OCI-LY1 (cell line): ENCODE data around the gene MAP2.

Experiments used
- H2AFZ ChIP-seq: fragments of 200-600 bp; sonication (generic), shearing (Covaris generic); 2 replicates; pipeline ENCODE4 v1.6.0; 2014; ENCODE audit warnings: antibody characterized with exemption, mild to moderate bottlenecking, low read length
- H3F3A ChIP-seq: fragments of 200-600 bp; sonication (generic), shearing (Covaris generic); 2 replicates; pipeline ENCODE4 v1.6.0; 2014; ENCODE audit warnings: mild to moderate bottlenecking, antibody characterized with exemption, low read length, moderate library complexity; ENCODE audit not compliant: insufficient read depth
- H3K27ac ChIP-seq: fragments of 200-600 bp; sonication (generic); 2 replicates; pipeline ENCODE4 v1.5.1; 2014; ENCODE audit warnings: low read length, mixed run types, mild to moderate bottlenecking, low read depth; ENCODE audit not compliant: poor library complexity, severe bottlenecking
- H3K27me3 ChIP-seq: fragments of 200-600 bp; sonication (generic); 2 replicates; pipeline ENCODE4 v1.6.0; 2014; ENCODE audit warnings: antibody characterized with exemption, mild to moderate bottlenecking, low read length, moderate library complexity; ENCODE audit not compliant: insufficient read depth
- H3K36me3 ChIP-seq: fragments of 200-600 bp; sonication (generic); 2 replicates; pipeline ENCODE4 v1.6.1; 2014; ENCODE audit warnings: mild to moderate bottlenecking, antibody characterized with exemption, low read length, moderate library complexity, mixed read lengths; ENCODE audit not compliant: insufficient read depth
- H3K4me1 ChIP-seq: fragments of 200-600 bp; sonication (generic); 2 replicates; pipeline ENCODE4 v1.5.1; 2014; ENCODE audit warnings: mild to moderate bottlenecking, low read length, moderate library complexity; ENCODE audit not compliant: insufficient read depth, severe bottlenecking
- H3K4me2 ChIP-seq: fragments of 200-600 bp; sonication (generic), shearing (Covaris generic); 2 replicates; pipeline ENCODE4 v1.6.1; 2014; ENCODE audit warnings: low read length
- H3K4me3 ChIP-seq: fragments of 200-600 bp; sonication (generic); 2 replicates; pipeline ENCODE4 v1.5.1; 2014; ENCODE audit warnings: low read length, low read depth, mild to moderate bottlenecking, mixed read lengths; ENCODE audit not compliant: poor library complexity, severe bottlenecking
- H3K79me2 ChIP-seq: fragments of 200-600 bp; shearing (Covaris generic); 2 replicates; pipeline ENCODE4 v1.6.1; 2016; ENCODE audit warnings: mixed run types, low read length, mixed read lengths; ENCODE audit not compliant: insufficient read depth
- H3K9ac ChIP-seq: fragments of 200-600 bp; sonication (generic), shearing (Covaris generic); 2 replicates; pipeline ENCODE4 v1.6.1; 2014; ENCODE audit warnings: mild to moderate bottlenecking, low read length, mixed read lengths
- H3K9me2 ChIP-seq: fragments of 200-600 bp; sonication (generic), shearing (Covaris generic); 2 replicates; pipeline ENCODE4 v1.6.1; 2014; ENCODE audit warnings: low read depth, mild to moderate bottlenecking, low read length, mixed read lengths
- H3K9me3 ChIP-seq: fragments of 200-600 bp; shearing (Covaris generic); 2 replicates; pipeline ENCODE4 v1.6.1; 2014; ENCODE audit warnings: low read length, mixed read lengths
- H4K20me1 ChIP-seq: fragments of 200-600 bp; sonication (generic), shearing (Covaris generic); 2 replicates; pipeline ENCODE4 v1.6.0; 2016; ENCODE audit warnings: mild to moderate bottlenecking, low read length; ENCODE audit not compliant: insufficient read depth
- CTCF ChIP-seq: fragments of 200-600 bp; sonication (generic), shearing (Covaris generic); IDR thresholded peaks from 2 replicates; pipeline ENCODE4 v1.5.1; 2017; ENCODE audit warnings: mild to moderate bottlenecking, antibody characterized with exemption, low read length, moderate library complexity, mixed read lengths
- EZH2 ChIP-seq: fragments of 200-600 bp; sonication (generic), shearing (Covaris generic); IDR thresholded peaks from 2 replicates; pipeline ENCODE4 v1.8.0; 2017; ENCODE audit warnings: borderline replicate concordance, mixed run types, mild to moderate bottlenecking, antibody characterized with exemption, low read length, moderate library complexity, mixed read lengths

Gene MAP2

GRCh38 chr2:209470466-209470865 lies 46.6 kb downstream of the MAP2 start:
- no peak overlapping the region for H3K27ac ChIP-seq

GRCh38 chr2:209471037-209471436 lies 47.2 kb downstream of the MAP2 start:
- no peaks in the 10 kb centered on the region for H3K27me3 ChIP-seq
- H3K4me3 ChIP-seq, result no peak overlapping the region
- H3K27ac ChIP-seq, result no peak overlapping the region
- H3F3A ChIP-seq, result no peaks in the 10 kb centered on the region
- H3K36me3 ChIP-seq, result no peaks in the 10 kb centered on the region; the same call in 1 of the 2 replicates
- no peak overlapping the region for H2AFZ ChIP-seq
- no peak for TF ChIP-seq CTCF
- no peak for TF ChIP-seq EZH2
- H3K9ac ChIP-seq, result no peak overlapping the region
- H4K20me1 ChIP-seq, result no peaks in the 10 kb centered on the region
- peaks cover 26% of the 10 kb centered on the region for H3K4me1 ChIP-seq
- peaks cover 3% of the 10 kb centered on the region; the same call in 1 of the 2 replicates for H3K9me3 ChIP-seq
- H3K4me2 ChIP-seq, result no peak overlapping the region
- no peaks in the 10 kb centered on the region for H3K79me2 ChIP-seq
- H3K9me2 ChIP-seq, result no peaks in the 10 kb centered on the region

More at GRCh38 chr2:209470466-209470865, 46.6 kb downstream of the MAP2 start:
- H3K36me3 ChIP-seq, result no peaks in the 10 kb centered on the region; the same call in 1 of the 2 replicates
- H3F3A ChIP-seq, result no peaks in the 10 kb centered on the region
- H4K20me1 ChIP-seq, result no peaks in the 10 kb centered on the region
- TF ChIP-seq EZH2 (no peak), CTCF (no peak)
- no peak overlapping the region for H3K4me3 ChIP-seq
- no peaks in the 10 kb centered on the region for H3K79me2 ChIP-seq
- no peaks in the 10 kb centered on the region for H3K9me2 ChIP-seq
- no peak overlapping the region for H3K9ac ChIP-seq
- no peak overlapping the region for H2AFZ ChIP-seq
- peaks cover 26% of the 10 kb centered on the region for H3K4me1 ChIP-seq
- H3K27me3 ChIP-seq, result no peaks in the 10 kb centered on the region
- no peak overlapping the region for H3K4me2 ChIP-seq
- H3K9me3 ChIP-seq, result peaks cover 3% of the 10 kb centered on the region; the same call in 1 of the 2 replicates

GRCh38 chr2:209472112-209472832 lies 48.4 kb downstream of the MAP2 start:
- Histone ChIP-seq H3K79me2 (no peaks in the 10 kb centered on the region), H3K9me2 (no peaks in the 10 kb centered on the region), H2AFZ (no peak overlapping the region), H3K4me2 (no peak overlapping the region), H3K4me3 (no peak overlapping the region), H3F3A (no peaks in the 10 kb centered on the region), H3K4me1 (peaks cover 26% of the 10 kb centered on the region), H3K27me3 (no peaks in the 10 kb centered on the region), H3K9ac (no peak overlapping the region), H3K27ac (no peak overlapping the region), H4K20me1 (no peaks in the 10 kb centered on the region), H3K36me3 (no peaks in the 10 kb centered on the region), H3K9me3 (no peaks in the 10 kb centered on the region)
- TF ChIP-seq CTCF (no peak), EZH2 (no peak)
